OCI-LY7 (cell line): ENCODE data around the gene LRIG1.

Experiments used
- EZH2phosphoT487 ChIP-seq: fragments of 200-600 bp; sonication (generic); IDR thresholded peaks from 2 replicates; pipeline ENCODE4 v1.6.1; 2018; ENCODE audit warnings: low read depth, borderline replicate concordance, mild to moderate bottlenecking, mixed run types, antibody characterized with exemption, low read length, moderate library complexity, mixed read lengths
- TF ChIP-seq, protein P1 (sequence below): fragments of 200-600 bp; sonication (generic); conservative IDR thresholded peaks from 2 replicates; pipeline ENCODE4 v1.5.1; 2014; ENCODE audit warnings: mild to moderate bottlenecking, antibody characterized with exemption, low read length, moderate library complexity, mixed read lengths

DNA sequence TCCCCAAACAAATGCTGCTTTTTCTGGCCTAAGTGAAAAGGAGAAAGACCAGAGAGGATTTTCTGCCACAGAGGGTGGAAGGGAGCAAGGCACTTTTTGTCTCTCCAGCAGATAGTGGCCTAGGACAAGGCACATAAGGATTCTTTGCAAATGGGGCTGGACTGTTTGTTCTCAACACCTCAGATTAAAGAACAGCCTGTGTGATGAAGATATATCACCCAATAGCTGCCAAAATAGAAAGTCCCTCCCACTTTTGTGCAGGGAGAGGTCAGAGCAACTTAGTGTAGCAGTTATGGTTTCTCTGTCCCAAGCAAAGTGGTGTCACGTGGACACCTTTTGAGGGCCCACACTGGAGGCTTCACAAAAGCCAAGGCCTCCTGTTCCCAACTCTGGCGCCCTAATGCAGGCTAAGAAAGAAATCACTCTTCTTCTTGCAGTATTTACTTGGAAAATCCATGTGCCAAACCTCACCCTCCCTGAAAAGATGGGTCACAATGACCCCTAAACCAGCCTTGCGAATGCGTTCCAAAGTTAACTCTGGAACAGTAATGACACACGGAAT, 84.9 kb downstream of the LRIG1 start:
- TF ChIP-seq, protein P1, sequence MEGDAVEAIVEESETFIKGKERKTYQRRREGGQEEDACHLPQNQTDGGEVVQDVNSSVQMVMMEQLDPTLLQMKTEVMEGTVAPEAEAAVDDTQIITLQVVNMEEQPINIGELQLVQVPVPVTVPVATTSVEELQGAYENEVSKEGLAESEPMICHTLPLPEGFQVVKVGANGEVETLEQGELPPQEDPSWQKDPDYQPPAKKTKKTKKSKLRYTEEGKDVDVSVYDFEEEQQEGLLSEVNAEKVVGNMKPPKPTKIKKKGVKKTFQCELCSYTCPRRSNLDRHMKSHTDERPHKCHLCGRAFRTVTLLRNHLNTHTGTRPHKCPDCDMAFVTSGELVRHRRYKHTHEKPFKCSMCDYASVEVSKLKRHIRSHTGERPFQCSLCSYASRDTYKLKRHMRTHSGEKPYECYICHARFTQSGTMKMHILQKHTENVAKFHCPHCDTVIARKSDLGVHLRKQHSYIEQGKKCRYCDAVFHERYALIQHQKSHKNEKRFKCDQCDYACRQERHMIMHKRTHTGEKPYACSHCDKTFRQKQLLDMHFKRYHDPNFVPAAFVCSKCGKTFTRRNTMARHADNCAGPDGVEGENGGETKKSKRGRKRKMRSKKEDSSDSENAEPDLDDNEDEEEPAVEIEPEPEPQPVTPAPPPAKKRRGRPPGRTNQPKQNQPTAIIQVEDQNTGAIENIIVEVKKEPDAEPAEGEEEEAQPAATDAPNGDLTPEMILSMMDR, result no peak
- no peak for TF ChIP-seq EZH2phosphoT487
